ENCODE results near the gene SH3BP4. TPM values are rescaled to one million over a fixed set of nuclear protein-coding genes. Genes with fewer than 3 reads are reported as not detected.

Gene SH3BP4
- total RNA-seq, 1 experiment from 2014 or later: 93.8 TPM

- no peak overlapping the region for H3K14ac ChIP-seq (ENCODE audit: insufficient read depth, low read length)
- H4K20me1 ChIP-seq (ENCODE audit: control insufficient read depth, insufficient read depth, insufficient read length): no peaks in the 10 kb centered on the region
- H2BK120ac ChIP-seq (ENCODE audit: low read depth, low read length, poor library complexity, severe bottlenecking): no peak overlapping the region
- H3K56ac ChIP-seq (ENCODE audit: insufficient read length, low read depth, low read length): no peak overlapping the region
- Mint-ChIP-seq H3K4me1 (peaks cover 21 to 35% of the 10 kb centered on the region in 2 experiments), H3K9me3 (no peaks in the 10 kb centered on the region), H3K4me3 (no peak overlapping the region), H3K27me3 (ENCODE audit: low read depth) (no peaks in the 10 kb centered on the region; the same call in 1 of the 2 replicates), H3K36me3 (ENCODE audit: insufficient read depth in 1 of 3, low read depth in 3 of 3) (no peaks in the 10 kb centered on the region; a peak in 1 of 7 replicates), H3K27ac (no peak overlapping the region)
- H2BK15ac ChIP-seq (ENCODE audit: low read depth, low read length): no peak overlapping the region
- no peak overlapping the region for H4K5ac ChIP-seq (ENCODE audit: insufficient read length, low read depth, low read length)
- no peak overlapping the region for H3T11ph ChIP-seq (ENCODE audit: low read length)
- H2AK5ac ChIP-seq (ENCODE audit: insufficient read length, low read length): no peak overlapping the region
- H3K9me3 ChIP-seq (ENCODE audit: control insufficient read depth, low read depth, low read length): no peaks in the 10 kb centered on the region
- H2BK20ac ChIP-seq (ENCODE audit: low read depth, low read length, poor library complexity, severe bottlenecking): no peak overlapping the region
- H3K27me3 ChIP-seq (ENCODE audit: insufficient read depth, low read length): no peaks in the 10 kb centered on the region
- no peak overlapping the region for H2BK12ac ChIP-seq (ENCODE audit: insufficient read length, low read depth, low read length)
- H3K23me2 ChIP-seq (ENCODE audit: insufficient read length, low read depth, low read length, poor library complexity, severe bottlenecking): no peaks in the 10 kb centered on the region
- no peak for DNase-seq
- H3K18ac ChIP-seq (ENCODE audit: insufficient read length, low read depth, low read length): no peak overlapping the region
- peaks cover 2% of the 10 kb centered on the region; the same call in 1 of the 2 replicates for H3K4me1 ChIP-seq (ENCODE audit: insufficient read depth, low read length)
- no peaks in the 10 kb centered on the region for H3K79me1 ChIP-seq (ENCODE audit: insufficient read depth, low read depth, low read length, poor library complexity, severe bottlenecking)
- H2AFZ ChIP-seq (ENCODE audit: low read length): no peak overlapping the region
- no peak overlapping the region for H3K23ac ChIP-seq (ENCODE audit: insufficient read length, low read depth, low read length)
- no peak for TF ChIP-seq CTCF (conservative IDR thresholded peaks at IDR 0.05)
- H3K27ac ChIP-seq (ENCODE audit: insufficient read length, low read depth, low read length): no peak overlapping the region
- H3K9ac ChIP-seq (ENCODE audit: extremely low read depth, insufficient read length, low read length): no peak overlapping the region
- no peaks in the 10 kb centered on the region for H3K79me2 ChIP-seq (ENCODE audit: insufficient read depth, low read length)
- H2BK5ac ChIP-seq (ENCODE audit: insufficient read length, low read length): no peak overlapping the region
- no peak overlapping the region for H4K91ac ChIP-seq (ENCODE audit: insufficient read length, low read depth, low read length)
- no CpG with 5 or more reads among the region's 17 CpGs for WGBS (ENCODE audit: extremely low coverage, insufficient read length, low lambda C conversion rate)
- H4K8ac ChIP-seq (replicated peaks; ENCODE audit: insufficient read length, low read depth, low read length): no peak overlapping the region
- H3K4ac ChIP-seq (ENCODE audit: low read depth, low read length): no peak overlapping the region
- no peak overlapping the region for H3K4me2 ChIP-seq (ENCODE audit: insufficient read depth, insufficient read length, low read length)
Observed at GRCh38 chr2:235063471-235063961, 111.7 kb downstream of the SH3BP4 start.
